ENCODE results near the gene NLGN1. TPM values are rescaled to one million over a fixed set of nuclear protein-coding genes. Genes with fewer than 3 reads are reported as not detected.

Gene NLGN1
- total and polyA plus RNA-seq, 2 of the 13 experiments (the other 11 are each of a cell fraction or from before 2014, with no cell fraction given): not detected

- TF ChIP-seq CAMTA2 (CRISPR knock-in tag; IDR thresholded peaks at IDR 0.05; ENCODE audit: borderline replicate concordance) (no peak), FOXA3 (CRISPR knock-in tag; IDR thresholded peaks at IDR 0.05) (no peak), CBFB (CRISPR knock-in tag; IDR thresholded peaks at IDR 0.05) (no peak), KLF11 (CRISPR knock-in tag; IDR thresholded peaks at IDR 0.05) (no peak), ZNF337 (CRISPR knock-in tag; IDR thresholded peaks at IDR 0.05; ENCODE audit: borderline replicate concordance, low read depth) (no peak), CBX2 (IDR thresholded peaks at IDR 0.05; ENCODE audit: low read depth, low read length) (no peak), CBX2 (CRISPR knock-in tag; IDR thresholded peaks at IDR 0.05; ENCODE audit: low read depth) (no peak), ONECUT2 (CRISPR knock-in tag; IDR thresholded peaks at IDR 0.05) (no peak), ZNF326 (CRISPR knock-in tag; IDR thresholded peaks at IDR 0.05; ENCODE audit: borderline replicate concordance) (no peak), ATAD3A (CRISPR knock-in tag; IDR thresholded peaks at IDR 0.05) (no peak), YEATS2 (CRISPR knock-in tag; IDR thresholded peaks at IDR 0.05; ENCODE audit: borderline replicate concordance) (no peak), RBAK (CRISPR knock-in tag; IDR thresholded peaks at IDR 0.05) (no peak), ZNF512 (CRISPR knock-in tag; IDR thresholded peaks at IDR 0.05) (no peak)
- H3K4me3 ChIP-seq (replicated peaks in 1 of 3; ENCODE audit: insufficient read depth in 1 of 3, low read depth in 2 of 3, low read length in 3 of 3): no peak overlapping the region
- no peak overlapping the region for H3K9ac ChIP-seq (ENCODE audit: insufficient read depth, low read depth, low read length)
- no peaks in the 10 kb centered on the region for H3K79me2 ChIP-seq (ENCODE audit: insufficient read depth, low read length)
- H3K27me3 ChIP-seq (ENCODE audit: control insufficient read depth in 1 of 2, insufficient read depth in 2 of 2, low read length in 2 of 2): no peaks in the 10 kb centered on the region
- H2AFZ ChIP-seq (ENCODE audit: low read length): no peak overlapping the region
- ATAC-seq: no peak
- POLR2A ChIA-PET: no interaction called here
- in situ Hi-C loops (cut with HindIII; ENCODE audit: extremely low pct_ligation_motif_present, low pct_unique_long_range_greater_than_20kb) (no loop called here), intact Hi-C loops (cut with micrococcal nuclease; ENCODE audit: unreplicated experiment) (no loop called here)
- H4K20me1 ChIP-seq (ENCODE audit: insufficient read depth, low read length): no peaks in the 10 kb centered on the region
- H3K36me3 ChIP-seq (replicated peaks in 1 of 2; ENCODE audit: control insufficient read depth in 1 of 2, insufficient read depth in 2 of 2, low read length in 2 of 2): no peaks in the 10 kb centered on the region
- H3K4me1 ChIP-seq (ENCODE audit: insufficient read depth, low read length): 0 out of 2 replicates have a peak, but pooled peaks cover under 1% of the 10 kb centered on the region
- no peak for FAIRE-seq
- CTCF ChIA-PET (ENCODE audit: low intra/inter-chr PET ratio, low total read pairs): no interaction called here
- no peak overlapping the region for H3K4me2 ChIP-seq (ENCODE audit: low read depth, low read length)
- BruUV-seq (replicated peaks): no TSS peak
- DNase-seq (ENCODE audit: low spot score): no peak
- H3K27ac ChIP-seq (ENCODE audit: extremely low read length, insufficient read depth, low read length): no peak overlapping the region
- no peaks in the 10 kb centered on the region for H3K9me3 ChIP-seq (ENCODE audit: low read length)
- 4% methylated on average over 1 of the region's 1 CpG for WGBS (ENCODE audit: low lambda C conversion rate)
Measured at GRCh38 chr3:173933113-173933512, 535.6 kb downstream of the NLGN1 start.
